Effector CD4-positive, alpha-beta T cell (primary cell): Measurements from ENCODE around the gene TNP1.

ENCODE experiments used
- DNase-seq: peaks from one replicate; pipeline ENCODE4 v3.0.0-alpha.2; 2020

Gene TNP1

GRCh38 chr2:216873573-216873972 is 13.7 kb upstream of the TNP1 start:
- DNase-seq: no peak

- no peak for DNase-seq
Observed at GRCh38 chr2:216872624-216873023, 12.8 kb upstream of the TNP1 start.

- no peak for DNase-seq
Observed at GRCh38 chr2:216872040-216872439, 12.2 kb upstream of the TNP1 start.

GRCh38 chr2:216871333-216871934 is 11.6 kb upstream of the TNP1 start:
- no peak for DNase-seq

- DNase-seq: no peak
Observed at GRCh38 chr2:216870508-216871332, 10.9 kb upstream of the TNP1 start.

GRCh38 chr2:216866515-216867095 is 6.7 kb upstream of the TNP1 start:
- DNase-seq: no peak

- DNase-seq: no peak
Observed at GRCh38 chr2:216865658-216866057, 5.8 kb upstream of the TNP1 start.

GRCh38 chr2:216863946-216864345 is 4.1 kb upstream of the TNP1 start:
- DNase-seq: no peak

GRCh38 chr2:216862628-216863398 is 2.9 kb upstream of the TNP1 start:
- DNase-seq: no peak

GRCh38 chr2:216860426-216861137 is 718 bp upstream of the TNP1 start:
- DNase-seq: no peak

GRCh38 chr2:216858312-216858711 is 1.6 kb downstream of the TNP1 start:
- DNase-seq: no peak

- DNase-seq: no peak
Observed at GRCh38 chr2:216857131-216857550, 2.7 kb downstream of the TNP1 start.

GRCh38 chr2:216856406-216857065 is 3.3 kb downstream of the TNP1 start:
- DNase-seq: no peak

- DNase-seq: no peak
Observed at GRCh38 chr2:216855605-216856004, 4.3 kb downstream of the TNP1 start.

- no peak for DNase-seq
Observed at GRCh38 chr2:216855079-216855478, 4.8 kb downstream of the TNP1 start.

- DNase-seq: no peak
Observed at GRCh38 chr2:216851486-216852090, 8.3 kb downstream of the TNP1 start.

GRCh38 chr2:216850665-216851322 is 9.1 kb downstream of the TNP1 start:
- no peak for DNase-seq

- DNase-seq: no peak
Observed at GRCh38 chr2:216849987-216850386, 9.9 kb downstream of the TNP1 start.

- no peak for DNase-seq
Observed at GRCh38 chr2:216845426-216845825, 14.4 kb downstream of the TNP1 start.

GRCh38 chr2:216842636-216843035 is 17.2 kb downstream of the TNP1 start:
- DNase-seq: no peak

GRCh38 chr2:216839688-216840087 is 20.2 kb downstream of the TNP1 start:
- no peak for DNase-seq
